Measurements from ENCODE around the gene EEF1AKMT3. TPM values are rescaled to one million over a fixed set of nuclear protein-coding genes. Genes with fewer than 3 reads are reported as not detected.
A peak's percentile ranks its signal among the peaks of the same experiment; 100 is the strongest.

EEF1AKMT3 gene
- total RNA-seq, 1 experiment from 2014 or later = 5.0 TPM

DNA sequence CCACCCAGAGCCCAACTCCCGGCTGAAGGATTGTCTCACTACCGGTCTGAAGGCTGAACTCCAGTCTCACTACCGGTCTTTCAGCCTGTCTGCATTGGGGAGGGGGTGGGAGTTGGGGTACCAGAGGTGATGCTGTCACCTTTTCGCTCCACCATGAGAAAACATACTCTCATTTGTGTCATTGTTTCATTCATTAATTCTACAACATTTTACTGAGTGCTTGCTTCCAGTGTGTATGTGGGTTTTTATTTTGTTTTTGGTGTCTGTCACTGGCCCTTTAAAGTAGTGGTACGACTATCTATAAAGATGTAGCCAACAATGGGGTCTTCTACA, 19.8 kb upstream of the EEF1AKMT3 start:
- intact Hi-C loops (cut with micrococcal nuclease) = no loop called here
- ChIA-PET RAD21 (ENCODE audit: low non-redundant PET in 1 of 2, low total read pairs in 2 of 2, uncharacterized antibody in 2 of 2, unreplicated experiment in 2 of 2) (no interaction called here), POLR2A (interaction anchor here (0.8 kb wide), 1 partner anchor 14 kb away, joined by 5 read pairs; the partner anchor contains the start of gene CYP27B1), CTCF (no interaction called here)
- Histone ChIP-seq H3K27ac (ENCODE audit: low read depth, low read length) (peak overlapping the region; percentile 15; the same call in 1 of the 2 replicates), H3K4me1 (ENCODE audit: control insufficient read depth in 1 of 2, insufficient read depth in 2 of 2, low read length in 2 of 2) (peaks cover 20 to 46% of the 10 kb centered on the region in 2 experiments), H3K4me3 (replicated peaks in 1 of 2; ENCODE audit: low read depth in 1 of 2, low read length in 2 of 2) (peak overlapping the region; percentile 30 to 82), H4K20me1 (ENCODE audit: insufficient read depth) (no peaks in the 10 kb centered on the region), H3K4me2 (ENCODE audit: low read length) (peak overlapping the region; percentile 88), H3K9ac (ENCODE audit: low read length) (peak overlapping the region; percentile 33), H3K9me3 (ENCODE audit: control insufficient read depth in 1 of 2, insufficient read depth in 1 of 2, low read depth in 1 of 2, low read length in 2 of 2) (no peaks in the 10 kb centered on the region), H3K9me2 (ENCODE audit: insufficient read depth) (no peaks in the 10 kb centered on the region), H3K79me2 (ENCODE audit: insufficient read depth, low read length) (peaks cover 33% of the 10 kb centered on the region), H3K36me3 (ENCODE audit: control insufficient read depth in 1 of 2, insufficient read depth in 2 of 2, low read length in 2 of 2) (peaks cover 12 to 19% of the 10 kb centered on the region in 2 experiments; a peak in 2 of 4 replicates), H3K27me3 (ENCODE audit: insufficient read depth, low read length) (no peaks in the 10 kb centered on the region), H2AFZ (ENCODE audit: low read depth, low read length, poor library complexity, severe bottlenecking) (no peak overlapping the region)
- DNase-seq (ENCODE audit: low read depth, low spot score) (no peak), ATAC-seq (no peak)
- BruUV-seq (replicated peaks) = no TSS peak
- TF ChIP-seq ZFX (IDR thresholded peaks at IDR 0.05) (no peak), EZH2phosphoT487 (IDR thresholded peaks at IDR 0.05; ENCODE audit: borderline replicate concordance) (no peak), EGR1 (IDR thresholded peaks at IDR 0.05; ENCODE audit: low read depth) (no peak), CBX3 (IDR thresholded peaks at IDR 0.05; ENCODE audit: low read depth) (no peak), CEBPB (IDR thresholded peaks at IDR 0.05; ENCODE audit: low read depth) (no peak)
- TF ChIP-seq, protein P1, sequence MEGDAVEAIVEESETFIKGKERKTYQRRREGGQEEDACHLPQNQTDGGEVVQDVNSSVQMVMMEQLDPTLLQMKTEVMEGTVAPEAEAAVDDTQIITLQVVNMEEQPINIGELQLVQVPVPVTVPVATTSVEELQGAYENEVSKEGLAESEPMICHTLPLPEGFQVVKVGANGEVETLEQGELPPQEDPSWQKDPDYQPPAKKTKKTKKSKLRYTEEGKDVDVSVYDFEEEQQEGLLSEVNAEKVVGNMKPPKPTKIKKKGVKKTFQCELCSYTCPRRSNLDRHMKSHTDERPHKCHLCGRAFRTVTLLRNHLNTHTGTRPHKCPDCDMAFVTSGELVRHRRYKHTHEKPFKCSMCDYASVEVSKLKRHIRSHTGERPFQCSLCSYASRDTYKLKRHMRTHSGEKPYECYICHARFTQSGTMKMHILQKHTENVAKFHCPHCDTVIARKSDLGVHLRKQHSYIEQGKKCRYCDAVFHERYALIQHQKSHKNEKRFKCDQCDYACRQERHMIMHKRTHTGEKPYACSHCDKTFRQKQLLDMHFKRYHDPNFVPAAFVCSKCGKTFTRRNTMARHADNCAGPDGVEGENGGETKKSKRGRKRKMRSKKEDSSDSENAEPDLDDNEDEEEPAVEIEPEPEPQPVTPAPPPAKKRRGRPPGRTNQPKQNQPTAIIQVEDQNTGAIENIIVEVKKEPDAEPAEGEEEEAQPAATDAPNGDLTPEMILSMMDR (IDR thresholded peaks at IDR 0.05 in 2 of 3, conservative IDR thresholded peaks at IDR 0.05 in 1 of 3; ENCODE audit: borderline replicate concordance in 1 of 3, insufficient read depth in 1 of 3, low read depth in 2 of 3, low read length in 2 of 3) = no peak

GRCh38 chr12:57753756-57754337, 18.6 kb upstream of the EEF1AKMT3 start:
- no peak overlapping the region for H2AFZ ChIP-seq (ENCODE audit: low read depth, low read length, poor library complexity, severe bottlenecking)
- no peak for ATAC-seq
- no peaks in the 10 kb centered on the region for H3K9me3 ChIP-seq (ENCODE audit: control insufficient read depth in 1 of 2, insufficient read depth in 1 of 2, low read depth in 1 of 2, low read length in 2 of 2)
- intact Hi-C loops (cut with micrococcal nuclease) = no loop called here
- DNase-seq (ENCODE audit: low read depth, low spot score) = no peak
- H4K20me1 ChIP-seq (ENCODE audit: insufficient read depth) = no peaks in the 10 kb centered on the region
- CTCF ChIA-PET = interaction anchor here (0.8 kb wide), 1 partner anchor 9 kb away, joined by 3 read pairs; the partner anchor contains the start of gene TSPAN31
- H3K9ac ChIP-seq (ENCODE audit: low read length) = peak overlapping the region; percentile 20; the same call in 1 of the 2 replicates
- peak overlapping the region; percentile 93 for H3K4me2 ChIP-seq (ENCODE audit: low read length)
- no TSS peak for BruUV-seq (replicated peaks)
- H3K27ac ChIP-seq (ENCODE audit: low read depth, low read length) = 0 out of 2 replicates have a peak overlapping the region, but pooled peaks have one; percentile 4
- H3K9me2 ChIP-seq (ENCODE audit: insufficient read depth) = no peaks in the 10 kb centered on the region
- H3K4me3 ChIP-seq (replicated peaks in 1 of 2; ENCODE audit: low read depth in 1 of 2, low read length in 2 of 2) = peak overlapping the region in 1 of 2 experiments; percentile 64; a peak in 2 of 4 replicates
- POLR2A ChIA-PET = interaction anchor here (1.2 kb wide), 1 partner anchor 13 kb away, joined by 4 read pairs; the partner anchor contains the start of gene CYP27B1
- H3K4me1 ChIP-seq (ENCODE audit: control insufficient read depth in 1 of 2, insufficient read depth in 2 of 2, low read length in 2 of 2) = peaks cover 20 to 46% of the 10 kb centered on the region in 2 experiments
- H3K36me3 ChIP-seq (ENCODE audit: control insufficient read depth in 1 of 2, insufficient read depth in 2 of 2, low read length in 2 of 2) = peaks cover 12 to 19% of the 10 kb centered on the region in 2 experiments; a peak in 2 of 4 replicates
- H3K27me3 ChIP-seq (ENCODE audit: insufficient read depth, low read length) = no peaks in the 10 kb centered on the region
- RAD21 ChIA-PET (ENCODE audit: low non-redundant PET in 1 of 2, low total read pairs in 2 of 2, uncharacterized antibody in 2 of 2, unreplicated experiment in 2 of 2) = no interaction called here
- H3K79me2 ChIP-seq (ENCODE audit: insufficient read depth, low read length) = peaks cover 33% of the 10 kb centered on the region
- TF ChIP-seq CBX3 (IDR thresholded peaks at IDR 0.05; ENCODE audit: low read depth) = no peak
- TF ChIP-seq, protein P1 (IDR thresholded peaks at IDR 0.05 in 2 of 3, conservative IDR thresholded peaks at IDR 0.05 in 1 of 3; ENCODE audit: borderline replicate concordance in 1 of 3, insufficient read depth in 1 of 3, low read depth in 2 of 3, low read length in 2 of 3) = no peak
- no peak for TF ChIP-seq JUND (IDR thresholded peaks at IDR 0.05)
- no peak for TF ChIP-seq CEBPB (IDR thresholded peaks at IDR 0.05; ENCODE audit: low read depth)
- TF ChIP-seq SRF (IDR thresholded peaks at IDR 0.05; ENCODE audit: low read depth) = no peak
- TF ChIP-seq SIN3A (IDR thresholded peaks at IDR 0.05; ENCODE audit: low read depth) = no peak
- no peak for TF ChIP-seq EZH2phosphoT487 (IDR thresholded peaks at IDR 0.05; ENCODE audit: borderline replicate concordance)
- no peak for TF ChIP-seq POLR2A (IDR thresholded peaks at IDR 0.05; ENCODE audit: borderline replicate concordance, extremely low read depth, insufficient read depth, insufficient read length)
- no peak for TF ChIP-seq REST (IDR thresholded peaks at IDR 0.05; ENCODE audit: low read depth)

All from HCT116 (cell line).